ENCODE data around the gene ARHGAP24.

DNA sequence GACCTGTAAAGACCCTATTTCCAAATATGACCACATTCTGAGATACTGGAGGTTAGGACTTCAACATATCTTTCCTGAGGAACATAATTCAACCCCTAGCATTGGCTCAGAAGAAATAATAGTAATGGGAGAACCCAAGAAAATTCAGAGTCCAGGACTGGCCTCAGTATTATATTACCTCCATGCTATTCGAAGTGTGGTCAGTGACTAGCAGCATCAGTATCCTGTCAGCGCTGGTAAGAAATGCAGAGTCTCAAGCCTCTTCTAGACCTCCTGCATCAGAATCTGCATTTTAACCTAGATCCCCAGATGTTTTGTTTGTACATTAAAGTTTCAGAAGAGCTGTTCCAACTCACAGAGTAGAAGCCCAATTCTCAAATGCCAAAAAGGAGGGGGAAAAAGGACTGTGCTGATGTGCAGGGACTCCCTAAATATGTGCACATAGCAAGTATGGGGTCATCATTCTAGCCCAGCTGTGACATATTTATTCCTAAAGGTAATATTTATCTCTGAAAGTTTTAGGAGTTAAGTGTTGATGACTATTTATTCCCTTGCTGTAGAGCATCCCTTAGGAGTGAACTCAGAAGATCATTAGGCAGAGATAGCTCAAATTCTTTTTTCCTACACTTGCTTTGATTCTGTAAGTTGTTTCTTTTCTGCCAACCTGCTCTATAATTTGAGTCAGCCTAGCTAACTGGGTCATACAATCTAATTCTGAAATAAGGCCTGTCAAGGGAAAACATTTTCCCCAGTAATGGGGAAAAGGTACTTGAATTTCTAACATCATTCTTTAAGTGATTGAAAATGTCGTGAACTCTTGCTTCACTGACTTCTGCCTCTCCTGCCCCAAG lies 361.9 kb downstream of the ARHGAP24 start:
- TF ChIP-seq, protein P1, sequence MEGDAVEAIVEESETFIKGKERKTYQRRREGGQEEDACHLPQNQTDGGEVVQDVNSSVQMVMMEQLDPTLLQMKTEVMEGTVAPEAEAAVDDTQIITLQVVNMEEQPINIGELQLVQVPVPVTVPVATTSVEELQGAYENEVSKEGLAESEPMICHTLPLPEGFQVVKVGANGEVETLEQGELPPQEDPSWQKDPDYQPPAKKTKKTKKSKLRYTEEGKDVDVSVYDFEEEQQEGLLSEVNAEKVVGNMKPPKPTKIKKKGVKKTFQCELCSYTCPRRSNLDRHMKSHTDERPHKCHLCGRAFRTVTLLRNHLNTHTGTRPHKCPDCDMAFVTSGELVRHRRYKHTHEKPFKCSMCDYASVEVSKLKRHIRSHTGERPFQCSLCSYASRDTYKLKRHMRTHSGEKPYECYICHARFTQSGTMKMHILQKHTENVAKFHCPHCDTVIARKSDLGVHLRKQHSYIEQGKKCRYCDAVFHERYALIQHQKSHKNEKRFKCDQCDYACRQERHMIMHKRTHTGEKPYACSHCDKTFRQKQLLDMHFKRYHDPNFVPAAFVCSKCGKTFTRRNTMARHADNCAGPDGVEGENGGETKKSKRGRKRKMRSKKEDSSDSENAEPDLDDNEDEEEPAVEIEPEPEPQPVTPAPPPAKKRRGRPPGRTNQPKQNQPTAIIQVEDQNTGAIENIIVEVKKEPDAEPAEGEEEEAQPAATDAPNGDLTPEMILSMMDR (IDR thresholded peaks at IDR 0.05) = no peak
- no peak for TF ChIP-seq ZFX (IDR thresholded peaks at IDR 0.05; ENCODE audit: borderline replicate concordance)

Data from 22Rv1 (cell line).